Endodermal cell (in vitro differentiated cells): ENCODE data around the gene MCAM. TPM values are rescaled to one million over a fixed set of nuclear protein-coding genes. Genes with fewer than 3 reads are reported as not detected.
A peak's percentile ranks its signal among the peaks of the same experiment; 100 is the strongest.

Experiments
- DNase-seq: peaks from one replicate; pipeline ENCODE4 v3.0.0-alpha.2; 2017
- H3K27ac ChIP-seq: 2 replicates; pipeline ENCODE4 v1.5.1; 2013; ENCODE audit warnings: mild to moderate bottlenecking, low read depth, low read length, moderate library complexity
- H3K27me3 ChIP-seq: 2 replicates; pipeline ENCODE4 v1.6.1; 2013; ENCODE audit warnings: mild to moderate bottlenecking, low read length, moderate library complexity; ENCODE audit not compliant: insufficient read depth, control insufficient read depth, poor library complexity, severe bottlenecking
- H3K36me3 ChIP-seq: 2 replicates; pipeline ENCODE4 v1.7.0; 2013; ENCODE audit warnings: mild to moderate bottlenecking, low read length, moderate library complexity; ENCODE audit not compliant: control insufficient read depth, insufficient read depth
- H3K4me1 ChIP-seq: one replicate; pipeline ENCODE4 v1.7.0; 2013; ENCODE audit warnings: low read length; ENCODE audit not compliant: control insufficient read depth, insufficient read depth
- H3K4me3 ChIP-seq: 2 replicates; pipeline ENCODE4 v1.5.1; 2013; ENCODE audit warnings: mild to moderate bottlenecking, low read length, moderate library complexity
- H3K9ac ChIP-seq: 2 replicates; pipeline ENCODE4 v1.6.1; 2013; ENCODE audit warnings: mild to moderate bottlenecking, low read length, moderate library complexity; ENCODE audit not compliant: poor library complexity, severe bottlenecking; ENCODE audit errors: extremely low read depth
- H3K9me3 ChIP-seq: 2 replicates; pipeline ENCODE4 v1.6.1; 2013; ENCODE audit warnings: mild to moderate bottlenecking, low read length, moderate library complexity; ENCODE audit not compliant: control insufficient read depth
- H3K27ac Mint-ChIP-seq: 2 replicates; pipeline ENCODE4 v1.8.0; 2020; ENCODE audit warnings: mixed read lengths
- H3K27me3 Mint-ChIP-seq: 2 replicates; pipeline ENCODE4 v1.8.0; 2021; ENCODE audit warnings: mild to moderate bottlenecking, mixed read lengths; ENCODE audit not compliant: insufficient read depth
- H3K36me3 Mint-ChIP-seq: 2 replicates; pipeline ENCODE4 v1.8.0; 2020; ENCODE audit warnings: low read depth, mixed read lengths
- H3K4me1 Mint-ChIP-seq: 2 replicates; pipeline ENCODE4 v1.8.0; 2020; ENCODE audit warnings: mixed read lengths
- H3K4me3 Mint-ChIP-seq: 2 replicates; pipeline ENCODE4 v1.8.0; 2020; ENCODE audit warnings: mild to moderate bottlenecking, moderate library complexity, mixed read lengths
- H3K9me3 Mint-ChIP-seq: 2 replicates; pipeline ENCODE4 v1.8.0; 2020; ENCODE audit warnings: mild to moderate bottlenecking, mixed read lengths
- WGBS, 2 experiments: methylation state at CpG; one replicate each; pipeline versions ENCODE4 v1.1.5 to v1.1.7; 2013; ENCODE audit warnings: missing lambda C conversion rate in 2 of 2, mixed read lengths in 1 of 2; ENCODE audit not compliant: insufficient coverage in 1 of 2, insufficient read length in 1 of 2; 5-methylcytosine and 5-hydroxymethylcytosine counted together
- total RNA-seq, 2 donors: library from RNA; stranded (reverse); fragmentation: NEBNext Ultra II Directional in 1 of 2; extraction: Animal tissue kit (Norgen Biotek cat#: 25700) in 1 of 2; gene quantifications; 2 replicates in 1 of 2; 3 replicates in 1 of 2; pipeline ENCODE4 v1.2.1, GENCODE V29; 2021
- TF ChIP-seq, protein P1 (sequence below): fragments of 200-600 bp; sonication (generic); conservative IDR thresholded peaks from 2 replicates; pipeline ENCODE4 v1.5.0; 2021; ENCODE audit warnings: antibody characterized with exemption, mild to moderate bottlenecking

Gene MCAM
- total RNA-seq, 2 donors from 2014 or later, result 21.9 to 28.3 TPM

DNA sequence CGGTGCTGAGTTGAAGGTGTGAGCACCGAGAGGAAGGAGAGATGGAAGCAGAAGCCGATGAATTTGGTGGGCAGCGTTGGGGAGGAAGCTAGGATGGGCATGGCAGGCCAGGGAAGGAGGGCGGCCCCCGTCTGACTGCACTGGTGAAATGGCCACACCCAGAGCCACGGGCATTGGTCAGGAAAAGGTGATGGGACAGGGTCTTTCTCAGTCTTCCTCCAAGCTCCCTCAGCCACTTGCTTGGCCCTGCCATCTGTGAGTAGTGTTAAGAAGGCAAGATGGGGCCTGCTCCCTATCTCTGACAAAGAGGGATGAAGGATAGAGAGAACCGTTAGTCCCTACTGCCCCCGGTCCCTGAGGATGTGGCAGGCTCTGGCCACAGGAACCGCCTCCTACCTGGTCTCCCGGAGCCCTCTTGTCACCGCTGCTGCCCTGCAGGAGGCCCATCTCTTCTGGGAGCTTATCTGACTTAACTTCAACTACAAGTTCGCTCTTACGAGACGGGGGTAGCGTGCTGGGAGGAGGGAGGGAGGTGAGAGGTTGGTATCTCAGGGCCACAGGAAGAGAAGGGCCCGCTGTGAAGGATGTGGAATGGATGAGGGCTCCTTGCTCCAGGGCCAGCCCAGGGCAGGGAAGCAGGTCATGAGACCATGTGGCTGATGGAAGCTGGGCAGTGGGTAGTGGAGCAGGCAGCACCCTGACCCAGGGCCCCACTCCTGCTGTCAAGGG, 6.8 kb downstream of the MCAM start:
- H3K27ac ChIP-seq, result no peak overlapping the region
- no peaks in the 10 kb centered on the region for H3K4me1 ChIP-seq
- no peaks in the 10 kb centered on the region for H3K9me3 ChIP-seq
- Mint-ChIP-seq H3K36me3 (peaks cover 37% of the 10 kb centered on the region), H3K9me3 (no peaks in the 10 kb centered on the region), H3K4me1 (peaks cover 9% of the 10 kb centered on the region), H3K4me3 (no peak overlapping the region), H3K27me3 (peaks cover 9% of the 10 kb centered on the region), H3K27ac (peak overlapping the region; percentile 15)
- 72 to 94% methylated on average over 10 to 16 of the region's 17 CpGs for WGBS, 2 experiments
- H3K36me3 ChIP-seq, result peaks cover 28% of the 10 kb centered on the region
- peak; percentile 81 for DNase-seq
- H3K4me3 ChIP-seq, result no peak overlapping the region
- no peak overlapping the region for H3K9ac ChIP-seq
- TF ChIP-seq, protein P1, sequence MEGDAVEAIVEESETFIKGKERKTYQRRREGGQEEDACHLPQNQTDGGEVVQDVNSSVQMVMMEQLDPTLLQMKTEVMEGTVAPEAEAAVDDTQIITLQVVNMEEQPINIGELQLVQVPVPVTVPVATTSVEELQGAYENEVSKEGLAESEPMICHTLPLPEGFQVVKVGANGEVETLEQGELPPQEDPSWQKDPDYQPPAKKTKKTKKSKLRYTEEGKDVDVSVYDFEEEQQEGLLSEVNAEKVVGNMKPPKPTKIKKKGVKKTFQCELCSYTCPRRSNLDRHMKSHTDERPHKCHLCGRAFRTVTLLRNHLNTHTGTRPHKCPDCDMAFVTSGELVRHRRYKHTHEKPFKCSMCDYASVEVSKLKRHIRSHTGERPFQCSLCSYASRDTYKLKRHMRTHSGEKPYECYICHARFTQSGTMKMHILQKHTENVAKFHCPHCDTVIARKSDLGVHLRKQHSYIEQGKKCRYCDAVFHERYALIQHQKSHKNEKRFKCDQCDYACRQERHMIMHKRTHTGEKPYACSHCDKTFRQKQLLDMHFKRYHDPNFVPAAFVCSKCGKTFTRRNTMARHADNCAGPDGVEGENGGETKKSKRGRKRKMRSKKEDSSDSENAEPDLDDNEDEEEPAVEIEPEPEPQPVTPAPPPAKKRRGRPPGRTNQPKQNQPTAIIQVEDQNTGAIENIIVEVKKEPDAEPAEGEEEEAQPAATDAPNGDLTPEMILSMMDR, result no peak
- peaks cover under 1% of the 10 kb centered on the region for H3K27me3 ChIP-seq

DNA sequence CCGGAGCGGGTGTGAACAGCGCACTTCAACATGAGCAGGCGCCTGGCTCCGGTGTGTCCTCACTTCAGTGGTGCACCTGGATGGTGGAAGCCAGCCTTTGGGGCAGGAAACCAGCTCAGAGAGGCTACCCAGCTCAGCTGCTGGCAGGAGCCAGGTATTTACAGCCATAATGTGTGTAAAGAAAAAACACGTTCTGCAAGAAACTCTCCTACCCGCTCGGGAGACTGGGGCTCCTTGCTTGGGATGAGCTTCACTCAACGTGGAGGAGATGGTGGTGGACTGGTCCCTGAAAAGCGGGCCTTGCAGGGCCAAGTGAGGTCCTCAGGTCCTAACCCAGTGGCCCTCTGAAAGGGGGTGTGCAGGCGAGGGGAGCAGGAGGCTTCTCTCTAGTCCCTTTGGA, 7.5 kb downstream of the MCAM start:
- H3K36me3 ChIP-seq, result peaks cover 28% of the 10 kb centered on the region
- peaks cover 36% of the 10 kb centered on the region for H3K36me3 Mint-ChIP-seq
- no peak overlapping the region for H3K27ac ChIP-seq
- no peak overlapping the region for H3K4me3 ChIP-seq
- peak overlapping the region; percentile 15 for H3K27ac Mint-ChIP-seq
- H3K27me3 ChIP-seq, result no peaks in the 10 kb centered on the region
- TF ChIP-seq, protein P1, result no peak
- H3K9me3 Mint-ChIP-seq, result no peaks in the 10 kb centered on the region
- H3K9me3 ChIP-seq, result no peaks in the 10 kb centered on the region
- no peaks in the 10 kb centered on the region for H3K4me1 ChIP-seq
- 94 to 96% methylated on average over 8 to 11 of the region's 11 CpGs for WGBS, 2 experiments
- peaks cover 9% of the 10 kb centered on the region for H3K4me1 Mint-ChIP-seq
- no peak for DNase-seq
- H3K4me3 Mint-ChIP-seq, result no peak overlapping the region
- no peak overlapping the region for H3K9ac ChIP-seq
- H3K27me3 Mint-ChIP-seq, result peaks cover 3% of the 10 kb centered on the region

DNA sequence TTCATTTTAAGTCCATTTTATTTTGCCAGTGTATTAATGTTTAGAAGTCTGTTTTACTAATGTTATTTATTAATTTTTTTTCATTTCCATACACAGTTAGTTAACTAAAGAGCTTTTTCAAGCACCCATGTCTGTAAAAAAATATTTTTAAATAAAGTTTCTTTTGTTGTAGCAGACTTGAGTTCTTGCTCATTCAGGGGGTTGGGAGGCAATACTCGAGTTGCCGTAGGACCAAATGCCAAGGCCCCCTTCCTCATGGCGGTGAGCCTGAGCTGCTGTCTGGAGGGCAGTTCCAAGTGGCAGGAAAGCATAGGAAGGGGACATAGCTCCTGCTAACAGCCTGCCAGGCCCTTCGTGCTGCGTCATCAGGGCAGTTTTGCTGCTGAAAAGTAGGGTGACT, 9.0 kb downstream of the MCAM start:
- no peak overlapping the region for H3K27ac Mint-ChIP-seq
- Histone ChIP-seq H3K4me3 (no peak overlapping the region), H3K9ac (no peak overlapping the region), H3K9me3 (no peaks in the 10 kb centered on the region), H3K4me1 (no peaks in the 10 kb centered on the region), H3K27me3 (no peaks in the 10 kb centered on the region), H3K27ac (no peak overlapping the region), H3K36me3 (peaks cover 31% of the 10 kb centered on the region)
- H3K4me1 Mint-ChIP-seq, result peaks cover 9% of the 10 kb centered on the region
- no peak overlapping the region for H3K4me3 Mint-ChIP-seq
- WGBS, 2 experiments, result 85 to 86% methylated on average over 4 to 5 of the region's 5 CpGs
- H3K9me3 Mint-ChIP-seq, result no peaks in the 10 kb centered on the region
- DNase-seq, result no peak
- peaks cover 38% of the 10 kb centered on the region for H3K36me3 Mint-ChIP-seq
- H3K27me3 Mint-ChIP-seq, result no peaks in the 10 kb centered on the region
- TF ChIP-seq, protein P1, result no peak
